GM12878 (cell line): Measurements from ENCODE around the gene ZDHHC7. TPM values are rescaled to one million over a fixed set of nuclear protein-coding genes. Genes with fewer than 3 reads are reported as not detected.

Experiments used
- ATAC-seq: fragments of 200-7000 bp; cut with Tn5 transposase; 3 replicates; pipeline ENCODE4 v1.9.1; 2020; ENCODE audit warnings: mild to moderate bottlenecking, moderate library complexity
- BruUV-seq: library from RNA; stranded (reverse); fragments of 400-500 nt; replicated peaks from 2 replicates; lab custom pipeline; 2021; lab: Mats Ljungman, UMichigan
- CTCF ChIA-PET: fragments of 300-600 bp; sonication (Branson Sonifier 250); formaldehyde crosslinking; extraction: SDS; loops from one replicate; lab custom pipeline; 2021; ENCODE audit warnings: inconsistent platforms; lab: Yijun Ruan, JAX
- POLR2A ChIA-PET: fragments of 350-600 bp; formaldehyde crosslinking; extraction: SDS; loops from one replicate; lab custom pipeline; 2021; ENCODE audit warnings: inconsistent platforms; lab: Charles Lee
- RAD21 ChIA-PET: fragments of 300-600 bp; sonication (Branson Sonifier 250); formaldehyde crosslinking; loops from one replicate; lab custom pipeline; 2023; ENCODE audit warnings: antibody characterized with exemption; ENCODE audit not compliant: unreplicated experiment; lab: Charles Lee
- SMC1A ChIA-PET: fragments of 300-600 bp; sonication (Branson Sonifier 250); formaldehyde crosslinking; loops from one replicate; lab custom pipeline; 2023; ENCODE audit not compliant: unreplicated experiment, uncharacterized antibody; lab: Charles Lee
- DNase-seq: peaks from one replicate; pipeline ENCODE4 v3.0.0-alpha.2; 2011; ENCODE audit warnings: low read depth, low spot score
- FAIRE-seq: peaks from 3 replicates; lab custom pipeline; 2011; peaks lifted over from hg19 to GRCh38; lab: Jason Lieb, UNC
- H2AFZ ChIP-seq: 2 replicates; pipeline ENCODE4 v1.6.0; 2011; ENCODE audit warnings: low read depth, low read length, control low read depth; ENCODE audit not compliant: control insufficient read depth
- H3K27ac ChIP-seq: 2 replicates; pipeline ENCODE4 v1.5.1; 2011; ENCODE audit warnings: control low read depth; ENCODE audit not compliant: control insufficient read depth, insufficient read depth
- H3K27me3 ChIP-seq, 2 experiments: replicated peaks in 1 of 2; 2 replicates each; pipeline versions ENCODE4 v1.6.0 to v1.6.1; 2011; ENCODE audit warnings: low read length in 1 of 2; ENCODE audit not compliant: control insufficient read depth in 2 of 2, insufficient read depth in 2 of 2
- H3K36me3 ChIP-seq, 2 experiments: 2 replicates each; pipeline ENCODE4 v1.5.1; 2011; ENCODE audit warnings: low read length in 1 of 2; ENCODE audit not compliant: control insufficient read depth in 2 of 2, insufficient read depth in 2 of 2
- H3K4me1 ChIP-seq: 2 replicates; pipeline ENCODE4 v1.6.1; 2011; ENCODE audit warnings: mild to moderate bottlenecking, low read length, moderate library complexity, mixed read lengths; ENCODE audit not compliant: control insufficient read depth, insufficient read depth
- H3K4me2 ChIP-seq: 2 replicates; pipeline ENCODE4 v1.6.0; 2011; ENCODE audit warnings: control low read depth; ENCODE audit not compliant: control insufficient read depth, insufficient read depth
- H3K4me3 ChIP-seq: fragments of 200-600 bp; sonication (generic); 2 replicates; pipeline ENCODE4 v1.5.1; 2016
- H3K79me2 ChIP-seq: 2 replicates; pipeline ENCODE4 v1.6.0; 2011; ENCODE audit warnings: low read length; ENCODE audit not compliant: control insufficient read depth, insufficient read depth
- H3K9ac ChIP-seq: 2 replicates; pipeline ENCODE4 v1.8.0; 2011; ENCODE audit warnings: low read length, control low read depth, mixed read lengths; ENCODE audit not compliant: control insufficient read depth, insufficient read depth
- H3K9me3 ChIP-seq: replicated peaks from 3 replicates; pipeline ENCODE4 v1.5.1; 2011; ENCODE audit warnings: mild to moderate bottlenecking, low read length; ENCODE audit not compliant: control insufficient read depth, insufficient read depth
- H4K20me1 ChIP-seq: 2 replicates; pipeline ENCODE4 v1.6.0; 2011; ENCODE audit not compliant: control insufficient read depth, insufficient read depth
- ATF7 ChIP-seq: fragments of 450-650 bp; IDR thresholded peaks from 2 replicates; pipeline ENCODE4 v1.6.1; 2016; ENCODE audit warnings: low read depth, mild to moderate bottlenecking
- BHLHE40 ChIP-seq, 2 experiments: fragments of 450-650 bp in 1 of 2; IDR thresholded peaks; 2 replicates each; pipeline ENCODE4 v1.6.1; 2011 to 2017; ENCODE audit warnings: low read depth in 2 of 2, borderline replicate concordance in 1 of 2, improper control_type of control experiment in 1 of 2, low read length in 1 of 2, mild to moderate bottlenecking in 1 of 2
- CHD2 ChIP-seq: IDR thresholded peaks from 2 replicates; pipeline ENCODE4 v1.6.1; 2011; ENCODE audit warnings: low read depth, low read length, improper control_type of control experiment, borderline replicate concordance
- CREM ChIP-seq: IDR thresholded peaks from 2 replicates; pipeline ENCODE4 v1.6.1; 2014; ENCODE audit warnings: antibody characterized with exemption, low read depth
- FOXM1 ChIP-seq: IDR thresholded peaks from 2 replicates; pipeline ENCODE4 v1.6.1; 2012; ENCODE audit warnings: low read depth, mild to moderate bottlenecking, inconsistent platforms, low read length, moderate library complexity
- GATAD2B ChIP-seq: fragments of 450-650 bp; conservative IDR thresholded peaks from 2 replicates; pipeline ENCODE4 v1.6.1; 2017; ENCODE audit warnings: low read depth, mild to moderate bottlenecking, moderate library complexity
- HDAC2 ChIP-seq: fragments of 200-600 bp; sonication (generic); IDR thresholded peaks from 2 replicates; pipeline ENCODE4 v1.6.1; 2017
- IKZF1 ChIP-seq: fragments of 450-650 bp; conservative IDR thresholded peaks from 2 replicates; pipeline ENCODE4 v1.6.1; 2017; ENCODE audit warnings: antibody characterized with exemption, mild to moderate bottlenecking
- PAX5 ChIP-seq: IDR thresholded peaks from 2 replicates; pipeline ENCODE4 v1.6.1; 2011; ENCODE audit warnings: low read depth, low read length, borderline replicate concordance
- RCOR1 ChIP-seq: conservative IDR thresholded peaks from 2 replicates; pipeline ENCODE4 v1.6.1; 2012; ENCODE audit warnings: low read depth, low read length, improper control_type of control experiment
- SMAD5 ChIP-seq: IDR thresholded peaks from 2 replicates; pipeline ENCODE4 v1.6.1; 2016; ENCODE audit warnings: antibody characterized with exemption, low read depth
- SREBF1 ChIP-seq: IDR thresholded peaks from 2 replicates; pipeline ENCODE4 v1.6.1; 2012; ENCODE audit warnings: mild to moderate bottlenecking, low read length
- WGBS: methylation state at CpG from one replicate; pipeline ENCODE4 v1.1.6; 2016; ENCODE audit warnings: low lambda C conversion rate; ENCODE audit not compliant: insufficient replicate concordance, insufficient coverage; ENCODE audit errors: missing lambda C conversion rate; 5-methylcytosine and 5-hydroxymethylcytosine counted together
- in situ Hi-C: fragments of 300-500 bp; cut with MboI; formaldehyde crosslinking; loops from 9 replicates; pipeline ENCODE4 v1.14.3; 2018; ENCODE audit warnings: mixed read lengths
- intact Hi-C: fragments of 100-400 bp; cut with micrococcal nuclease; formaldehyde crosslinking; loops from one replicate; pipeline ENCODE4 v1.14.2; 2022; ENCODE audit not compliant: unreplicated experiment
- polyA plus RNA-seq, 11 experiments: library from polyadenylated mRNA; depleted of rRNA in 4 of 11; unstranded in 6 of 11; stranded (reverse) in 5 of 11; fragments of >200 nt; fragmentation: Nextera tagmentation in 4 of 11; fragmentation: Illumina TruSeq in 1 of 11; extraction: Ambion mirVana in 4 of 11; extraction: Trizol in 1 of 11; gene quantifications; 1 replicate in 1 of 11; 2 replicates in 10 of 11; pipeline versions ENCODE4 v1.2.1 to v1.2.3, GENCODE V29; 2011 to 2016; ENCODE audit warnings: inconsistent platforms in 2 of 11, missing spikeins in 2 of 11, low read depth in 1 of 11
- total RNA-seq, 4 experiments: library from RNA; depleted of rRNA in 3 of 4; stranded (reverse); fragments of >200 nt in 3 of 4; fragmentation: Illumina TruSeq in 1 of 4; extraction: Trizol in 1 of 4; gene quantifications; 2 replicates each; pipeline versions ENCODE4 v1.2.1 to v1.2.3, GENCODE V29; 2013 to 2021
- TF ChIP-seq, protein P1 (sequence below): IDR thresholded peaks from 2 replicates; pipeline ENCODE4 v1.6.1; 2012; ENCODE audit warnings: low read length, inconsistent platforms
- TF ChIP-seq, protein P2 (sequence below): IDR thresholded peaks from 2 replicates; pipeline ENCODE4 v1.6.1; 2012; ENCODE audit warnings: low read depth, low read length, improper control_type of control experiment
- TF ChIP-seq, protein P3 (sequence below): IDR thresholded peaks from 2 replicates; pipeline ENCODE4 v1.6.1; 2012; ENCODE audit warnings: low read depth, low read length, improper control_type of control experiment

Gene ZDHHC7
- total and polyA plus RNA-seq, 10 of the 15 experiments (the other 5 are each of a cell fraction or from before 2014, with no cell fraction given), result 0.87 to 26.0 (median 20.0) TPM

DNA sequence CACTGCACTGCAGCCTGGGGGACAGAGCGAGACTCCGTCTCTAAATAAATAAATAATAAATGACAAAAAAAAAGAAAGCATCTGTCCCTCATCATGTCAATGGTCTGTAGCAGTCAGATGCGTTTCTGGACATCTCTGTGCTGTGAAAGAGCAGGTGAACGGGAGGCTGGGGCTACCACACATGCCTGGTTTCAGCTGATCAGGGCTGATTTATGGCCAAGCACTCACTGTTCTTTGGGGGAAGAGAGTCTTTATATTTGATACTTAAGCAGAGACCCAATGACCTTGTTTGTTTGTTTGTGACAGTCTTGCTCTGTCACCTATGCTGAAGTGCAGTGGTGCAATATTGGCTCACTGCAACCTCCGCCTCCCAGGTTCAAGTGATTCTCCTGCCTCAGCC, 33.7 kb upstream of the ZDHHC7 start:
- Histone ChIP-seq H3K79me2 (no peaks in the 10 kb centered on the region), H3K36me3 (no peaks in the 10 kb centered on the region), H3K9me3 (no peaks in the 10 kb centered on the region), H3K4me2 (no peak overlapping the region), H3K9ac (no peak overlapping the region), H3K27ac (no peak overlapping the region), H2AFZ (no peak overlapping the region), H3K27me3 (no peaks in the 10 kb centered on the region; a peak in 1 of 4 replicates), H3K4me1 (no peaks in the 10 kb centered on the region), H3K4me3 (no peak overlapping the region), H4K20me1 (no peaks in the 10 kb centered on the region)
- CTCF ChIA-PET, result no interaction called here
- intact Hi-C loops, result no loop called here
- RAD21 ChIA-PET, result no interaction called here
- FAIRE-seq, result no peak
- POLR2A ChIA-PET, result interaction anchor here (0.7 kb wide), 1 partner anchor 510 kb away, joined by 5 read pairs; no protein-coding TSS in a partner anchor
- 70% methylated on average over 5 of the region's 5 CpGs for WGBS
- SMC1A ChIA-PET, result no interaction called here
- BruUV-seq, result no TSS peak
- no peak for ATAC-seq
- in situ Hi-C loops, result no loop called here
- TF ChIP-seq SREBF1 (no peak), SMAD5 (no peak), HDAC2 (no peak)
- TF ChIP-seq, protein P1, sequence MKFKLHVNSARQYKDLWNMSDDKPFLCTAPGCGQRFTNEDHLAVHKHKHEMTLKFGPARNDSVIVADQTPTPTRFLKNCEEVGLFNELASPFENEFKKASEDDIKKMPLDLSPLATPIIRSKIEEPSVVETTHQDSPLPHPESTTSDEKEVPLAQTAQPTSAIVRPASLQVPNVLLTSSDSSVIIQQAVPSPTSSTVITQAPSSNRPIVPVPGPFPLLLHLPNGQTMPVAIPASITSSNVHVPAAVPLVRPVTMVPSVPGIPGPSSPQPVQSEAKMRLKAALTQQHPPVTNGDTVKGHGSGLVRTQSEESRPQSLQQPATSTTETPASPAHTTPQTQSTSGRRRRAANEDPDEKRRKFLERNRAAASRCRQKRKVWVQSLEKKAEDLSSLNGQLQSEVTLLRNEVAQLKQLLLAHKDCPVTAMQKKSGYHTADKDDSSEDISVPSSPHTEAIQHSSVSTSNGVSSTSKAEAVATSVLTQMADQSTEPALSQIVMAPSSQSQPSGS, result no peak
- TF ChIP-seq, protein P2, sequence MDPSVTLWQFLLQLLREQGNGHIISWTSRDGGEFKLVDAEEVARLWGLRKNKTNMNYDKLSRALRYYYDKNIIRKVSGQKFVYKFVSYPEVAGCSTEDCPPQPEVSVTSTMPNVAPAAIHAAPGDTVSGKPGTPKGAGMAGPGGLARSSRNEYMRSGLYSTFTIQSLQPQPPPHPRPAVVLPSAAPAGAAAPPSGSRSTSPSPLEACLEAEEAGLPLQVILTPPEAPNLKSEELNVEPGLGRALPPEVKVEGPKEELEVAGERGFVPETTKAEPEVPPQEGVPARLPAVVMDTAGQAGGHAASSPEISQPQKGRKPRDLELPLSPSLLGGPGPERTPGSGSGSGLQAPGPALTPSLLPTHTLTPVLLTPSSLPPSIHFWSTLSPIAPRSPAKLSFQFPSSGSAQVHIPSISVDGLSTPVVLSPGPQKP, result no peak
- no peak for DNase-seq

DNA sequence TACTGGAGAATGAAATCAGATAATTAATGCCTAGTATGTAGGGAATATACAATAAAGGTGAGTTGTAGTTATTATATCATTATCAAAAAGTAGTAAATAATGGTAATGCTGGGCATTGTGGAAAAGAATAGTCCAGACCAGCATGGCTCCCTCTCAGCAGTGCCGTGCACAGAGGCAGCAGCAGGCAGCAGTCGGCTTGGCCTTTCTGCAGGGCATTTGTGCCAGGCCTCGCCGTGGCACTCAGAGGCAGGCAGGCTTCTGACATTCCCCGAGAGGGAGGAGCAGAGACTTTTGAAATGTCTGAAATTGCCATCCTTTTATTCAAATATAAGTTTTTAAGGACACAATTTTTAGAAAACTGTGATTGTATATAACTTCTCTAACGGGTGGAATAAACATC, 31.3 kb upstream of the ZDHHC7 start:
- ATAC-seq (no peak), FAIRE-seq (no peak), DNase-seq (no peak)
- Histone ChIP-seq H3K9ac (no peak overlapping the region), H4K20me1 (no peaks in the 10 kb centered on the region), H3K27me3 (no peaks in the 10 kb centered on the region; a peak in 1 of 4 replicates), H3K9me3 (no peaks in the 10 kb centered on the region), H2AFZ (no peak overlapping the region), H3K4me1 (no peaks in the 10 kb centered on the region), H3K4me2 (no peak overlapping the region), H3K4me3 (no peak overlapping the region), H3K27ac (no peak overlapping the region), H3K36me3 (no peaks in the 10 kb centered on the region), H3K79me2 (no peaks in the 10 kb centered on the region)
- WGBS, result 69% methylated on average over 6 of the region's 6 CpGs
- ChIA-PET CTCF (interaction anchor here (1.0 kb wide), 1 partner anchor 29 kb away, joined by 4 read pairs; no protein-coding TSS in a partner anchor), POLR2A (no interaction called here), SMC1A (no interaction called here), RAD21 (no interaction called here)
- in situ Hi-C loops, result no loop called here
- no TSS peak for BruUV-seq
- intact Hi-C loops, result no loop called here
- TF ChIP-seq FOXM1, result no peak
- TF ChIP-seq CREM, result no peak
- no peak for TF ChIP-seq RCOR1
- TF ChIP-seq, protein P3, sequence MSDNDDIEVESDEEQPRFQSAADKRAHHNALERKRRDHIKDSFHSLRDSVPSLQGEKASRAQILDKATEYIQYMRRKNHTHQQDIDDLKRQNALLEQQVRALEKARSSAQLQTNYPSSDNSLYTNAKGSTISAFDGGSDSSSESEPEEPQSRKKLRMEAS, result no peak
- no peak for TF ChIP-seq IKZF1
- TF ChIP-seq CHD2, result no peak
- TF ChIP-seq ATF7, result no peak
- no peak for TF ChIP-seq BHLHE40 (IDR thresholded peaks at IDR 0.05; ENCODE audit: borderline replicate concordance in 1 of 2, low read depth in 2 of 2, low read length in 1 of 2)
- no peak for TF ChIP-seq GATAD2B
- no peak for TF ChIP-seq PAX5
